PC-9 (cell line): Measurements from ENCODE around the gene TMEM179. TPM values are rescaled to one million over a fixed set of nuclear protein-coding genes. Genes with fewer than 3 reads are reported as not detected.

ENCODE experiments used
- BruUV-seq: library from RNA; stranded (reverse); fragments of 400-500 nt; replicated peaks from 2 replicates; lab custom pipeline; 2021; lab: Mats Ljungman, UMichigan
- CTCF ChIA-PET: fragments of 300-600 bp; sonication (Branson Sonifier 250); formaldehyde crosslinking; loops from one replicate; lab custom pipeline; 2022; ENCODE audit warnings: antibody characterized with exemption; lab: Charles Lee
- POLR2A ChIA-PET: fragments of 300-600 bp; sonication (Branson Sonifier 250); formaldehyde crosslinking; loops from one replicate; lab custom pipeline; 2022; ENCODE audit warnings: antibody characterized with exemption; ENCODE audit not compliant: unreplicated experiment; lab: Charles Lee
- DNase-seq, 2 experiments: peaks; one replicate each; pipeline versions ENCODE4 v3.0.0 to v3.0.0-alpha.2; 2015 to 2022; ENCODE audit warnings: mixed read lengths in 1 of 2
- H2AFZ ChIP-seq: fragments of 200-600 bp; sonication (generic); 2 replicates; pipeline ENCODE4 v1.8.1; 2017; ENCODE audit warnings: antibody characterized with exemption
- H3F3A ChIP-seq: fragments of 200-600 bp; sonication (generic); 2 replicates; pipeline ENCODE4 v1.8.1; 2017; ENCODE audit warnings: antibody characterized with exemption, mild to moderate bottlenecking, low read depth; ENCODE audit not compliant: insufficient read depth
- H3K27ac ChIP-seq: fragments of 200-600 bp; sonication (generic); 2 replicates; pipeline ENCODE4 v1.6.1; 2016; ENCODE audit warnings: mixed run types
- H3K27me3 ChIP-seq: fragments of 200-600 bp; sonication (generic); 2 replicates; pipeline ENCODE4 v1.6.1; 2016; ENCODE audit warnings: low read depth, mixed run types; ENCODE audit not compliant: insufficient read depth
- H3K36me3 ChIP-seq: fragments of 200-600 bp; sonication (generic); 2 replicates; pipeline ENCODE4 v1.6.1; 2016; ENCODE audit warnings: low read depth, mixed run types
- H3K4me1 ChIP-seq: fragments of 200-600 bp; sonication (generic); replicated peaks from 2 replicates; pipeline ENCODE4 v1.6.1; 2016; ENCODE audit warnings: mixed run types; ENCODE audit not compliant: insufficient read depth
- H3K4me2 ChIP-seq: fragments of 200-600 bp; sonication (generic); 2 replicates; pipeline ENCODE4 v1.6.1; 2017; ENCODE audit warnings: mixed run types
- H3K4me3 ChIP-seq: fragments of 200-600 bp; sonication (generic); 2 replicates; pipeline ENCODE4 v1.6.1; 2016; ENCODE audit warnings: mixed run types
- H3K79me2 ChIP-seq: fragments of 200-600 bp; sonication (generic); 2 replicates; pipeline ENCODE4 v1.6.1; 2017; ENCODE audit warnings: low read depth, mixed run types
- H3K9me2 ChIP-seq: fragments of 200-600 bp; sonication (generic); 2 replicates; pipeline ENCODE4 v1.8.1; 2017; ENCODE audit warnings: mild to moderate bottlenecking; ENCODE audit not compliant: insufficient read depth
- H3K9me3 ChIP-seq: fragments of 200-600 bp; sonication (generic); 2 replicates; pipeline ENCODE4 v1.8.1; 2016; ENCODE audit warnings: low read depth; ENCODE audit not compliant: insufficient read depth
- H4K20me1 ChIP-seq: fragments of 200-600 bp; sonication (generic); 2 replicates; pipeline ENCODE4 v1.8.1; 2017; ENCODE audit not compliant: insufficient read depth
- EZH2 ChIP-seq: fragments of 200-600 bp; sonication (generic); IDR thresholded peaks from 2 replicates; pipeline ENCODE4 v1.8.0; 2017; ENCODE audit warnings: antibody characterized with exemption, low read depth
- intact Hi-C: fragments of 100-400 bp; cut with micrococcal nuclease; formaldehyde crosslinking; loops from one replicate; pipeline ENCODE4 v1.10.0; 2022; ENCODE audit not compliant: unreplicated experiment
- total RNA-seq: library from RNA; stranded (reverse); gene quantifications from 2 replicates; pipeline ENCODE4 v1.2.3, GENCODE V29; 2021
- TF ChIP-seq, protein P1 (sequence below): fragments of 200-600 bp; sonication (generic); conservative IDR thresholded peaks from 2 replicates; pipeline ENCODE4 v1.6.1; 2017; ENCODE audit warnings: mixed run types, antibody characterized with exemption, mild to moderate bottlenecking, moderate library complexity

The TMEM179 gene
- total RNA-seq, 1 experiment from 2014 or later: not detected

DNA sequence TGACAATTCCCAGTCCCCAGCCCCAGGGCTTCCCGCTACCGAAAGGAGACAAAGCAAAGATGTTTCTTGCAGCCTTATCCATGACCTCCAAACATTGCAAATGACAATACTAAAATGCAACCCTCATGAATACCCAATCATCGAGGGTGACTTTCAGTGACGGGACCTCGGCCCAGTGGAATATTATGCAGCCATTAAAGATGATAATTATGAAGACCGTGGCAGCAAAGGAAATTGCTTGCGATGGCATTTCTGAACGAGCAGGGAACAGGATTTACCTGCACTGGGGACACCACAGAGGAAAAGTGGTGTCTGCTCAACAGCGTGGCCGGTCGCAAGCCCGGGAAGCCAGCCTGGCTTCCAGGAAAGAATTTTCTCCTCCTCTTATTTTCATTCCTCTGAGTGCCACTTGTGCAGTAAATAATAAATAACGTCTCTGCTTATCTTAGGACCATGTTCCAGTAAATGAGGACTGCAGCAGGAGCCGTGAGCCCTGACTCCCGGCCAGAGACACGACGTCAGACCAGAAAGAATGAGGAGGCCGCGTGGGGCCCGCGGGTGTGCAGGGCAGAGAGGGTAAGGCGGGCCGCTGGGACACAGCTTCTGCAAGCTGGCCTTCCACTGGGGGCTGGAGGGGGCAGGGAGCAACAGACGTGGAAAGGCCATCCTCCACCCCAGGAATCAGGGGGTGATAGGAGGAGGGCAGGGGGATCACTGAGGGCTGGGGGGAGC, 18.4 kb downstream of the TMEM179 start:
- TF ChIP-seq, protein P1, sequence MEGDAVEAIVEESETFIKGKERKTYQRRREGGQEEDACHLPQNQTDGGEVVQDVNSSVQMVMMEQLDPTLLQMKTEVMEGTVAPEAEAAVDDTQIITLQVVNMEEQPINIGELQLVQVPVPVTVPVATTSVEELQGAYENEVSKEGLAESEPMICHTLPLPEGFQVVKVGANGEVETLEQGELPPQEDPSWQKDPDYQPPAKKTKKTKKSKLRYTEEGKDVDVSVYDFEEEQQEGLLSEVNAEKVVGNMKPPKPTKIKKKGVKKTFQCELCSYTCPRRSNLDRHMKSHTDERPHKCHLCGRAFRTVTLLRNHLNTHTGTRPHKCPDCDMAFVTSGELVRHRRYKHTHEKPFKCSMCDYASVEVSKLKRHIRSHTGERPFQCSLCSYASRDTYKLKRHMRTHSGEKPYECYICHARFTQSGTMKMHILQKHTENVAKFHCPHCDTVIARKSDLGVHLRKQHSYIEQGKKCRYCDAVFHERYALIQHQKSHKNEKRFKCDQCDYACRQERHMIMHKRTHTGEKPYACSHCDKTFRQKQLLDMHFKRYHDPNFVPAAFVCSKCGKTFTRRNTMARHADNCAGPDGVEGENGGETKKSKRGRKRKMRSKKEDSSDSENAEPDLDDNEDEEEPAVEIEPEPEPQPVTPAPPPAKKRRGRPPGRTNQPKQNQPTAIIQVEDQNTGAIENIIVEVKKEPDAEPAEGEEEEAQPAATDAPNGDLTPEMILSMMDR: no peak
- no peak for TF ChIP-seq EZH2
- no peaks in the 10 kb centered on the region for H3K36me3 ChIP-seq
- H3K4me3 ChIP-seq: no peak overlapping the region
- no TSS peak for BruUV-seq
- H3K27ac ChIP-seq: no peak overlapping the region
- H2AFZ ChIP-seq: no peak overlapping the region
- H3K4me1 ChIP-seq: no peaks in the 10 kb centered on the region
- peaks cover 4% of the 10 kb centered on the region; the same call in 1 of the 2 replicates for H4K20me1 ChIP-seq
- H3K9me2 ChIP-seq: no peaks in the 10 kb centered on the region
- H3F3A ChIP-seq: no peaks in the 10 kb centered on the region
- ChIA-PET CTCF (no interaction called here), POLR2A (no interaction called here)
- intact Hi-C loops: no loop called here
- H3K79me2 ChIP-seq: no peaks in the 10 kb centered on the region
- no peak for DNase-seq
- H3K27me3 ChIP-seq: peaks cover 100% of the 10 kb centered on the region
- no peak overlapping the region for H3K4me2 ChIP-seq
- H3K9me3 ChIP-seq: no peaks in the 10 kb centered on the region

DNA sequence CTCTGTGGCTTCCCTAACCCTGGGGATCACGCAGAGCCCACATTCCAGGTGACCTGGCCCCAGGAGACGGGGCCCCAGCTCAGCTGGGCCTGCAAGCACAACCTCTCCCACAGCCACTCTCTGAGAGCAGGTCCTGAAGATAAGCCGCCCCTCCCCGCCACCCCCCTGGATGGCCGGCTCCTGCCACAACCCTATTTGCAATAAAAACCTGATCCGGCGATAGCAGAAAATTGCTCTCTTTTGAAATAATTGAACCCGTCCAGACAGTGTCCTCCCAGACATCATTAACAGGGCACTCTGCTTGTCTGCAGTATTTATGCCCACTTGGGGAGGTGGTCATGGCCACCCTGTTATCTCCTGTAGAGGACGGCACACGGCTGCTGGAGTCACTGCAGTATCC, 20.0 kb downstream of the TMEM179 start:
- H3F3A ChIP-seq: no peaks in the 10 kb centered on the region
- no peaks in the 10 kb centered on the region for H3K36me3 ChIP-seq
- H3K4me2 ChIP-seq: no peak overlapping the region
- H4K20me1 ChIP-seq: peaks cover 4% of the 10 kb centered on the region; the same call in 1 of the 2 replicates
- peaks cover 99% of the 10 kb centered on the region for H3K27me3 ChIP-seq
- ChIA-PET CTCF (no interaction called here), POLR2A (no interaction called here)
- H3K79me2 ChIP-seq: no peaks in the 10 kb centered on the region
- H2AFZ ChIP-seq: no peak overlapping the region
- no peak overlapping the region for H3K4me3 ChIP-seq
- no peaks in the 10 kb centered on the region for H3K4me1 ChIP-seq
- TF ChIP-seq EZH2: no peak
- TF ChIP-seq, protein P1: no peak
- BruUV-seq: no TSS peak
- no peaks in the 10 kb centered on the region for H3K9me2 ChIP-seq
- no peak overlapping the region for H3K27ac ChIP-seq
- intact Hi-C loops: no loop called here
- no peaks in the 10 kb centered on the region for H3K9me3 ChIP-seq
- no peak for DNase-seq

DNA sequence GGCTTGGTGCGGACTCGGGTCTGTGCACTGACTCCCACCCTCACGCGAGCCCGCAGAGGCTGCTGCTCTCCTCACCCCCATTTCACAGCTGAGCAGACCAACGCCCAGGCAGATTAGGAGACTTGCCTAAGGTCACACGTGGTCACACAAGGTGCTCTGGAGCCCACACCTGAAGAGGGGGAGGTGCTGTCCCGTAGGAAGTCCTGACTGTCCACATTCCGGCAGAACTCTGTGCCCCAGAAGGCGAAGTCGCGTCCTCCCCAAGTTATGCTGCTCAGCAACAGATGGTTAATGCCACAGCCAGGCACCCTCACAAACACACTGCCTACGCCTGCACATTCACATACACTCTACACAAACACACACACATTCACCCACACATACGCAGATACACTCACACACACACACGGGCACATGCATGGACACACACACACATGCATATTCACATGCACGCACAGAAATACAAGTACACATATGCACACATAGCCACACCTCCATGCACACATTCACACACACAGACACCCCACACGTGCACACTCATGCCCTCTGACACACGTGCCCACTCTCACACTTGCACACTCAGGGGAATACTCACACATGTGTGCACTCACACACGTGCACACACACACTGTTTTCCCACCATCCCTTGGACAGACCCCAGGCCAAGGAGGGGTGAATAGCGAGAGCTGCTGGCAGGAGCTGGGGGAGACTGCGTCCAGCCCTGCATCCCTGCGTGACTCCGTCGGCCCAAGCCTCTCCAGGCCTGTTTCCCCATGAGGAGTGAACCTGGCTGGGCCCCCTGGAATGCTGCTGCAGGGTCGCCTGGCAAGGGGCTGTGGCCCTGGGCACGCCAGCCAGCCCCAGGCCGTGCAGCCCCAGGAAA, 20.9 kb downstream of the TMEM179 start:
- H3K9me2 ChIP-seq: no peaks in the 10 kb centered on the region
- POLR2A ChIA-PET: no interaction called here
- H3K27me3 ChIP-seq: peaks cover 99% of the 10 kb centered on the region
- H4K20me1 ChIP-seq: peaks cover 4% of the 10 kb centered on the region; the same call in 1 of the 2 replicates
- no peak overlapping the region for H3K4me2 ChIP-seq
- H3K4me3 ChIP-seq: no peak overlapping the region
- H3K27ac ChIP-seq: no peak overlapping the region
- no peaks in the 10 kb centered on the region for H3F3A ChIP-seq
- no peaks in the 10 kb centered on the region for H3K79me2 ChIP-seq
- no TSS peak for BruUV-seq
- H3K9me3 ChIP-seq: no peaks in the 10 kb centered on the region
- H3K36me3 ChIP-seq: no peaks in the 10 kb centered on the region
- intact Hi-C loops: no loop called here
- H2AFZ ChIP-seq: no peak overlapping the region
- H3K4me1 ChIP-seq: no peaks in the 10 kb centered on the region
- CTCF ChIA-PET: no interaction called here
- no peak for DNase-seq
- TF ChIP-seq EZH2: no peak
